ENCODE data around the gene TAF1D. TPM values are rescaled to one million over a fixed set of nuclear protein-coding genes. Genes with fewer than 3 reads are reported as not detected.
A peak's percentile ranks its signal among the peaks of the same experiment; 100 is the strongest.

TAF1D gene
- total RNA-seq, 1 experiment from 2014 or later, result 272 TPM

DNA sequence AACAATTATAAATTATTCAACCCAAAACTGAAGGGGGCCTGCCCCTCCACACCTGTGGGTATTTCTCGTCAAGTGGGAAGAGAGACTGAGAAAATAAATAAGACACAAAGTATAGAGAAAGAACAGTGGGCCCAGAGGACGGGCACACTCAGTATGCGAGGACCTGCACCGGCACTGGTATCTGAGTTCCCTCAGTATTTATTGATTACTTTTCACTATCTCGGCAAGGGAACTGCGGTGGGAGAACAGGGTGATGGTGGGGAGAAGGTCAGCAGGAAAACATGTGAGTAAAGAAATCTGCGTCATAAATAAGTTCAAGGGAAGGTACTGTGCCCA is 3.3 kb upstream of the TAF1D start:
- peaks cover 12% of the 10 kb centered on the region; the same call in 1 of the 2 replicates for H3K79me2 ChIP-seq (ENCODE audit: insufficient read depth, low read length)
- H4K91ac ChIP-seq (ENCODE audit: insufficient read length, low read depth, low read length), result no peak overlapping the region
- H3K9me3 ChIP-seq (ENCODE audit: control insufficient read depth, low read depth, low read length), result no peaks in the 10 kb centered on the region
- no peak overlapping the region for H3T11ph ChIP-seq (ENCODE audit: low read length)
- H3K9ac ChIP-seq (ENCODE audit: extremely low read depth, insufficient read length, low read length), result no peak overlapping the region
- no peaks in the 10 kb centered on the region for H4K20me1 ChIP-seq (ENCODE audit: control insufficient read depth, insufficient read depth, insufficient read length)
- no peak overlapping the region for H2AK5ac ChIP-seq (ENCODE audit: insufficient read length, low read length)
- no peak overlapping the region for H3K27ac ChIP-seq (ENCODE audit: insufficient read length, low read depth, low read length)
- TF ChIP-seq, protein P1, sequence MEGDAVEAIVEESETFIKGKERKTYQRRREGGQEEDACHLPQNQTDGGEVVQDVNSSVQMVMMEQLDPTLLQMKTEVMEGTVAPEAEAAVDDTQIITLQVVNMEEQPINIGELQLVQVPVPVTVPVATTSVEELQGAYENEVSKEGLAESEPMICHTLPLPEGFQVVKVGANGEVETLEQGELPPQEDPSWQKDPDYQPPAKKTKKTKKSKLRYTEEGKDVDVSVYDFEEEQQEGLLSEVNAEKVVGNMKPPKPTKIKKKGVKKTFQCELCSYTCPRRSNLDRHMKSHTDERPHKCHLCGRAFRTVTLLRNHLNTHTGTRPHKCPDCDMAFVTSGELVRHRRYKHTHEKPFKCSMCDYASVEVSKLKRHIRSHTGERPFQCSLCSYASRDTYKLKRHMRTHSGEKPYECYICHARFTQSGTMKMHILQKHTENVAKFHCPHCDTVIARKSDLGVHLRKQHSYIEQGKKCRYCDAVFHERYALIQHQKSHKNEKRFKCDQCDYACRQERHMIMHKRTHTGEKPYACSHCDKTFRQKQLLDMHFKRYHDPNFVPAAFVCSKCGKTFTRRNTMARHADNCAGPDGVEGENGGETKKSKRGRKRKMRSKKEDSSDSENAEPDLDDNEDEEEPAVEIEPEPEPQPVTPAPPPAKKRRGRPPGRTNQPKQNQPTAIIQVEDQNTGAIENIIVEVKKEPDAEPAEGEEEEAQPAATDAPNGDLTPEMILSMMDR (conservative IDR thresholded peaks at IDR 0.05), result no peak
- H3K4ac ChIP-seq (ENCODE audit: low read depth, low read length), result no peak overlapping the region
- no peaks in the 10 kb centered on the region for H3K79me1 ChIP-seq (ENCODE audit: insufficient read depth, low read depth, low read length, poor library complexity, severe bottlenecking)
- H2BK15ac ChIP-seq (ENCODE audit: low read depth, low read length), result no peak overlapping the region
- H2BK12ac ChIP-seq (ENCODE audit: insufficient read length, low read depth, low read length), result no peak overlapping the region
- Mint-ChIP-seq H3K4me1 (peaks cover 8 to 22% of the 10 kb centered on the region in 2 experiments), H3K27me3 (ENCODE audit: low read depth) (peaks cover 2% of the 10 kb centered on the region; the same call in 1 of the 2 replicates), H3K9me3 (no peaks in the 10 kb centered on the region; a peak in 1 of 5 replicates), H3K4me3 (peak overlapping the region in 1 of 2 experiments; percentile 18; a peak in 1 of 5 replicates), H3K36me3 (ENCODE audit: insufficient read depth in 1 of 3, low read depth in 3 of 3) (peaks cover 16 to 32% (median 16%) of the 10 kb centered on the region in 3 experiments), H3K27ac (peak overlapping the region in 1 of 3 experiments; percentile 72; a peak in 3 of 7 replicates)
- H3K14ac ChIP-seq (ENCODE audit: insufficient read depth, low read length), result no peak overlapping the region
- H3K18ac ChIP-seq (ENCODE audit: insufficient read length, low read depth, low read length), result no peak overlapping the region
- no peak for DNase-seq
- H4K5ac ChIP-seq (ENCODE audit: insufficient read length, low read depth, low read length), result no peak overlapping the region
- H3K4me1 ChIP-seq (ENCODE audit: insufficient read depth, low read length), result no peaks in the 10 kb centered on the region
- H2BK120ac ChIP-seq (ENCODE audit: low read depth, low read length, poor library complexity, severe bottlenecking), result no peak overlapping the region
- no peak overlapping the region for H2AFZ ChIP-seq (ENCODE audit: low read length)
- no peak overlapping the region for H2BK20ac ChIP-seq (ENCODE audit: low read depth, low read length, poor library complexity, severe bottlenecking)
- H4K8ac ChIP-seq (replicated peaks; ENCODE audit: insufficient read length, low read depth, low read length), result no peak overlapping the region
- no CpG with 5 or more reads among the region's 7 CpGs for WGBS (ENCODE audit: extremely low coverage, insufficient read length, low lambda C conversion rate)
- H2BK5ac ChIP-seq (ENCODE audit: insufficient read length, low read length), result no peak overlapping the region
- H3K23ac ChIP-seq (ENCODE audit: insufficient read length, low read depth, low read length), result no peak overlapping the region
- no peak overlapping the region for H3K4me2 ChIP-seq (ENCODE audit: insufficient read depth, insufficient read length, low read length)
- H3K27me3 ChIP-seq (ENCODE audit: insufficient read depth, low read length), result no peaks in the 10 kb centered on the region
- peaks cover 11% of the 10 kb centered on the region for H3K23me2 ChIP-seq (ENCODE audit: insufficient read length, low read depth, low read length, poor library complexity, severe bottlenecking)
- H3K56ac ChIP-seq (ENCODE audit: insufficient read length, low read depth, low read length), result no peak overlapping the region
